NCI-H69 (cell line): Measurements from ENCODE around the gene SMAD7.
A peak's percentile ranks its signal among the peaks of the same experiment; 100 is the strongest.

Experiments
- DNase-seq: peaks from one replicate; lab custom pipeline; 2025; lab: John Stamatoyannopoulos, UW

The SMAD7 gene

GRCh38 chr18:48914581-48915251 lies 36.0 kb downstream of the SMAD7 start:
- no peak for DNase-seq

- no peak for DNase-seq
Observed at GRCh38 chr18:48913775-48914174, 37.0 kb downstream of the SMAD7 start.

- peak; percentile 64 for DNase-seq
Observed at GRCh38 chr18:48913201-48913600, 37.6 kb downstream of the SMAD7 start.

- DNase-seq: peak; percentile 37
Observed at GRCh38 chr18:48910972-48911545, 39.7 kb downstream of the SMAD7 start.

GRCh38 chr18:48909721-48910120 lies 41.0 kb downstream of the SMAD7 start:
- no peak for DNase-seq

- DNase-seq: no peak
Observed at GRCh38 chr18:48908916-48909315, 41.8 kb downstream of the SMAD7 start.

- DNase-seq: no peak
Observed at GRCh38 chr18:48905513-48905912, 45.3 kb downstream of the SMAD7 start.

GRCh38 chr18:48904847-48905394 lies 45.8 kb downstream of the SMAD7 start:
- no peak for DNase-seq

GRCh38 chr18:48904091-48904490 lies 46.7 kb downstream of the SMAD7 start:
- DNase-seq: no peak

GRCh38 chr18:48902856-48903601 lies 47.7 kb downstream of the SMAD7 start:
- DNase-seq: no peak

- peak; percentile 99 for DNase-seq
Observed at GRCh38 chr18:48902023-48902855, 48.5 kb downstream of the SMAD7 start.

GRCh38 chr18:48901145-48902022 lies 49.4 kb downstream of the SMAD7 start:
- no peak for DNase-seq

GRCh38 chr18:48900469-48900868 lies 50.3 kb downstream of the SMAD7 start:
- no peak for DNase-seq

- DNase-seq: peak; percentile 73
Observed at GRCh38 chr18:48899558-48900174, 51.1 kb downstream of the SMAD7 start.

- no peak for DNase-seq
Observed at GRCh38 chr18:48898521-48898920, 52.2 kb downstream of the SMAD7 start.

GRCh38 chr18:48897531-48897930 lies 53.2 kb downstream of the SMAD7 start:
- DNase-seq: no peak

GRCh38 chr18:48896875-48897511 lies 53.8 kb downstream of the SMAD7 start:
- DNase-seq: peak; percentile 49

GRCh38 chr18:48896326-48896874 lies 54.4 kb downstream of the SMAD7 start:
- DNase-seq: no peak

- peak; percentile 41 for DNase-seq
Observed at GRCh38 chr18:48894799-48895346, 55.9 kb downstream of the SMAD7 start.
